ENCODE measurements around the gene NDUFC1. TPM values are rescaled to one million over a fixed set of nuclear protein-coding genes. Genes with fewer than 3 reads are reported as not detected.

The NDUFC1 gene
- 26.7 and 36.8 TPM in 2 replicates for total RNA-seq

- no peak for DNase-seq (ENCODE audit: low read depth)
Observed at GRCh38 chr4:139301821-139302611, at the start of gene NDUFC1. Gene NDUFC1 (minus strand): TSS chr4:139302477. CDS start chr4:139295798, 6,679 bp downstream.

GRCh38 chr4:139337612-139338011, 35.3 kb upstream of the NDUFC1 start:
- Histone ChIP-seq H3K4me3 (ENCODE audit: low read depth, low read length) (no peak overlapping the region), H3K27me3 (ENCODE audit: control insufficient read depth, insufficient read depth, low read length) (no peaks in the 10 kb centered on the region), H3K36me3 (ENCODE audit: control insufficient read depth, insufficient read depth, low read length) (no peaks in the 10 kb centered on the region)
- no peak for TF ChIP-seq CTCF (IDR thresholded peaks at IDR 0.05; ENCODE audit: insufficient read depth, low read length, poor library complexity, severe bottlenecking)
- DNase-seq (ENCODE audit: low read depth) = no peak

More at GRCh38 chr4:139301821-139302611, at the start of gene NDUFC1:
- Histone ChIP-seq H3K27me3 (ENCODE audit: control insufficient read depth, insufficient read depth, low read length) (no peaks in the 10 kb centered on the region), H3K36me3 (ENCODE audit: control insufficient read depth, insufficient read depth, low read length) (peaks cover 1% of the 10 kb centered on the region), H3K4me3 (ENCODE audit: low read depth, low read length) (peak within 1 kb of the TSS; percentile 98)
- peak; percentile 32 for TF ChIP-seq CTCF (IDR thresholded peaks at IDR 0.05; ENCODE audit: insufficient read depth, low read length, poor library complexity, severe bottlenecking)

- DNase-seq (ENCODE audit: low read depth) = no peak
Observed at GRCh38 chr4:139333046-139333445, 30.8 kb upstream of the NDUFC1 start.

GRCh38 chr4:139331185-139331584, 28.9 kb upstream of the NDUFC1 start:
- no peak for TF ChIP-seq CTCF (IDR thresholded peaks at IDR 0.05; ENCODE audit: insufficient read depth, low read length, poor library complexity, severe bottlenecking)
- no peak for DNase-seq (ENCODE audit: low read depth)
- Histone ChIP-seq H3K4me3 (ENCODE audit: low read depth, low read length) (no peak overlapping the region), H3K36me3 (ENCODE audit: control insufficient read depth, insufficient read depth, low read length) (no peaks in the 10 kb centered on the region), H3K27me3 (ENCODE audit: control insufficient read depth, insufficient read depth, low read length) (no peaks in the 10 kb centered on the region)

More at GRCh38 chr4:139333046-139333445, 30.8 kb upstream of the NDUFC1 start:
- no peak for TF ChIP-seq CTCF (IDR thresholded peaks at IDR 0.05; ENCODE audit: insufficient read depth, low read length, poor library complexity, severe bottlenecking)
- no peaks in the 10 kb centered on the region for H3K36me3 ChIP-seq (ENCODE audit: control insufficient read depth, insufficient read depth, low read length)
- no peaks in the 10 kb centered on the region for H3K27me3 ChIP-seq (ENCODE audit: control insufficient read depth, insufficient read depth, low read length)
- H3K4me3 ChIP-seq (ENCODE audit: low read depth, low read length) = no peak overlapping the region

GRCh38 chr4:139330283-139330682, 28.0 kb upstream of the NDUFC1 start:
- Histone ChIP-seq H3K4me3 (ENCODE audit: low read depth, low read length) (no peak overlapping the region), H3K27me3 (ENCODE audit: control insufficient read depth, insufficient read depth, low read length) (no peaks in the 10 kb centered on the region), H3K36me3 (ENCODE audit: control insufficient read depth, insufficient read depth, low read length) (no peaks in the 10 kb centered on the region)
- no peak for TF ChIP-seq CTCF (IDR thresholded peaks at IDR 0.05; ENCODE audit: insufficient read depth, low read length, poor library complexity, severe bottlenecking)
- no peak for DNase-seq (ENCODE audit: low read depth)
